ENCODE measurements around the gene NEK11. TPM values are rescaled to one million over a fixed set of nuclear protein-coding genes. Genes with fewer than 3 reads are reported as not detected.

NEK11 gene
- polyA plus RNA-seq, 1 of the 3 experiments (the other 2 are of a cell fraction) = 4.7 TPM

DNA sequence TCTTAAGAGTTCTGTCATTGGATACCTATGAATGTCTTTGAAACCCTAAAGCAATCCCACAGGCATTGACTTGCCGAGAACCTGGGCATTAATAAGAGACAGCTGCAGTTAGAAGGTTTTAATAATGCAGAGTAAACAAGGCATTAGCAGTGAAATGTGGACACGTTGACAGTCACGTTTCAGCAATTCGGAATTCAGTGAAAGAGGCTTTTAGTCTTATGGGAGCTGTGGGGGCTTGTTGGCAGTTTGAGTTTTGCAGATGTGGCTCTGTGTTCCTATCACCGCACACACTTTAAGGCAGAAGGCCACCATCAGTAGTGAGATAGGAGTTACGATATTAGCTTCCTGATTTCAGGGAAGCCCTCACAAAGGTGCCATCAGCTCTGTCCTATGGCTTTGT is 209.7 kb downstream of the NEK11 start (continued):
- TF ChIP-seq, protein P1, sequence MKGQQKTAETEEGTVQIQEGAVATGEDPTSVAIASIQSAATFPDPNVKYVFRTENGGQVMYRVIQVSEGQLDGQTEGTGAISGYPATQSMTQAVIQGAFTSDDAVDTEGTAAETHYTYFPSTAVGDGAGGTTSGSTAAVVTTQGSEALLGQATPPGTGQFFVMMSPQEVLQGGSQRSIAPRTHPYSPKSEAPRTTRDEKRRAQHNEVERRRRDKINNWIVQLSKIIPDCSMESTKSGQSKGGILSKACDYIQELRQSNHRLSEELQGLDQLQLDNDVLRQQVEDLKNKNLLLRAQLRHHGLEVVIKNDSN (IDR thresholded peaks at IDR 0.05; ENCODE audit: borderline replicate concordance, low read depth) = no peak

DNA sequence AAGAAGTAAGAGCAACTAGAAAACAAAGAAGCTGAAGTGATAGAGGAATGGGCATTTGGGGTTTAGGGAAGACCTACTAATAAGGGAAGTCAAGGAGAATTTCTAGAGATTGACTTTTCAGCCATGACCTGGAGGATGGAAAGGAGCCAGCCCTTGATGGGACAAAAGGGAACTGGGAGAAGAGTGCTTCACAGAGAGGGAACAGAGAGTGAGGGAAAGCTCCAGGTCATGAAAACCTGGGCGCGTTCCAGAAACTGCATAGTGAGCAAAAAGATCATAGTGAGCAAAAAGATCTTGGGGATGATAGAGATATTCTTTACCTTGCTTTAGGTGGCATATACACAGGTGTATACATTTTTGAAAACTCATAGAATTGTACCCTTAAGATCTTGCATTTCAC is 211.8 kb downstream of the NEK11 start:
- Histone ChIP-seq H3K27ac (ENCODE audit: low read depth in 2 of 2, low read length in 1 of 2) (no peak overlapping the region), H4K20me1 (ENCODE audit: insufficient read depth) (no peaks in the 10 kb centered on the region), H3K4me3 (ENCODE audit: low read depth in 2 of 2, low read length in 1 of 2) (no peak overlapping the region), H3K27me3 (ENCODE audit: insufficient read depth) (no peaks in the 10 kb centered on the region), H3K9me3 (no peaks in the 10 kb centered on the region), H3K79me2 (ENCODE audit: insufficient read depth) (no peaks in the 10 kb centered on the region), H3K9me2 (no peaks in the 10 kb centered on the region), H3K9ac (no peak overlapping the region), H3F3A (replicated peaks; ENCODE audit: insufficient read depth) (no peaks in the 10 kb centered on the region), H3K4me2 (no peak overlapping the region), H3K4me1 (ENCODE audit: control insufficient read depth in 1 of 2, insufficient read depth in 2 of 2, low read depth in 1 of 2, low read length in 1 of 2) (peaks cover 0 to 20% of the 10 kb centered on the region in 2 experiments; a peak in 2 of 4 replicates), H3K36me3 (replicated peaks in 1 of 2; ENCODE audit: control insufficient read depth in 1 of 2, insufficient read depth in 2 of 2, low read length in 1 of 2) (no peaks in the 10 kb centered on the region), H2AFZ (ENCODE audit: low read depth) (no peak overlapping the region)
- POLR2A ChIA-PET = no interaction called here
- CTCF ChIA-PET = interaction anchor here (1.1 to 2.4 kb wide), 2 partner anchors 184 to 796 kb away, joined by 3 to 7 read pairs; partner anchors contain the start of gene CPNE4
- TF ChIP-seq RFX5 (IDR thresholded peaks at IDR 0.05; ENCODE audit: low read length) = no peak
- TF ChIP-seq, protein P2, sequence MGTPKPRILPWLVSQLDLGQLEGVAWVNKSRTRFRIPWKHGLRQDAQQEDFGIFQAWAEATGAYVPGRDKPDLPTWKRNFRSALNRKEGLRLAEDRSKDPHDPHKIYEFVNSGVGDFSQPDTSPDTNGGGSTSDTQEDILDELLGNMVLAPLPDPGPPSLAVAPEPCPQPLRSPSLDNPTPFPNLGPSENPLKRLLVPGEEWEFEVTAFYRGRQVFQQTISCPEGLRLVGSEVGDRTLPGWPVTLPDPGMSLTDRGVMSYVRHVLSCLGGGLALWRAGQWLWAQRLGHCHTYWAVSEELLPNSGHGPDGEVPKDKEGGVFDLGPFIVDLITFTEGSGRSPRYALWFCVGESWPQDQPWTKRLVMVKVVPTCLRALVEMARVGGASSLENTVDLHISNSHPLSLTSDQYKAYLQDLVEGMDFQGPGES (IDR thresholded peaks at IDR 0.05; ENCODE audit: low read depth, low read length) = no peak
- no peak for TF ChIP-seq FOXM1 (IDR thresholded peaks at IDR 0.05; ENCODE audit: low read depth)
- TF ChIP-seq JUND (IDR thresholded peaks at IDR 0.05) = no peak
- TF ChIP-seq NRF1 (IDR thresholded peaks at IDR 0.05; ENCODE audit: low read depth, low read length) = no peak
- no peak for TF ChIP-seq MAX (IDR thresholded peaks at IDR 0.05; ENCODE audit: low read depth)
- no peak for DNase-seq
- 92% methylated on average over 2 of the region's 2 CpGs for WGBS (ENCODE audit: low lambda C conversion rate)

DNA sequence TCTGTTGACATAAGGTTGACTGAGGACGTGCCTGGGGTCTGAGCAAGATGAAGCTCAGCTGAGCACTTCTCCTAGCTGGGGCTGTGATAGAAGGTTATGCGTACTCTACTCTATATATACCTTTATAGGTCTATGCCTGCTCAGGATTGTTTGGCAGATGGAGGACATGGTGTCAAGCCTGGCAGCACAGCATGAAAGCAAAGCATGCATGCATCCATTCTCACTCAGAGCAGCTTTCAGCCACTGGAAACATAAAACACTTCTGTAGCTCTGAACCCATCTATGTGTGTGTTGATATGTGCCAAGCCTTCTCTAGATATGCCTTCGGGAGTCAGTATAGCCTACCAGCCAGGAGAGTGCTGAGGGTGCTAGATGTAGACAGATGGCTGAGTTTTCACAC is 212.6 kb downstream of the NEK11 start:
- no peaks in the 10 kb centered on the region for H3K36me3 ChIP-seq (replicated peaks in 1 of 2; ENCODE audit: control insufficient read depth in 1 of 2, insufficient read depth in 2 of 2, low read length in 1 of 2)
- H3K4me3 ChIP-seq (ENCODE audit: low read depth in 2 of 2, low read length in 1 of 2) = no peak overlapping the region
- no peaks in the 10 kb centered on the region for H3K79me2 ChIP-seq (ENCODE audit: insufficient read depth)
- H3K9me2 ChIP-seq = no peaks in the 10 kb centered on the region
- no peaks in the 10 kb centered on the region for H3K9me3 ChIP-seq
- peaks cover 0 to 16% of the 10 kb centered on the region in 2 experiments; a peak in 2 of 4 replicates for H3K4me1 ChIP-seq (ENCODE audit: control insufficient read depth in 1 of 2, insufficient read depth in 2 of 2, low read depth in 1 of 2, low read length in 1 of 2)
- H4K20me1 ChIP-seq (ENCODE audit: insufficient read depth) = no peaks in the 10 kb centered on the region
- no peak for DNase-seq
- H3K27me3 ChIP-seq (ENCODE audit: insufficient read depth) = no peaks in the 10 kb centered on the region
- no peak for TF ChIP-seq ELF1 (IDR thresholded peaks at IDR 0.05)
- no peak for TF ChIP-seq REST (IDR thresholded peaks at IDR 0.05; ENCODE audit: low read depth, low read length)
- TF ChIP-seq RCOR1 (IDR thresholded peaks at IDR 0.05; ENCODE audit: low read length) = no peak
- TF ChIP-seq SIN3A (IDR thresholded peaks at IDR 0.05; ENCODE audit: borderline replicate concordance, low read depth, low read length) = no peak
- no peak for TF ChIP-seq GABPA (IDR thresholded peaks at IDR 0.05; ENCODE audit: low read depth)
- TF ChIP-seq, protein P2 (IDR thresholded peaks at IDR 0.05; ENCODE audit: low read depth, low read length) = no peak
- no peak for TF ChIP-seq MXI1 (IDR thresholded peaks at IDR 0.05; ENCODE audit: low read depth, low read length)
- TF ChIP-seq EP300 (IDR thresholded peaks at IDR 0.05; ENCODE audit: borderline replicate concordance in 1 of 2, low read depth in 1 of 2, low read length in 1 of 2) = no peak
- TF ChIP-seq RFX5 (IDR thresholded peaks at IDR 0.05; ENCODE audit: low read length) = no peak
- TF ChIP-seq TEAD4 (IDR thresholded peaks at IDR 0.05; ENCODE audit: borderline replicate concordance, insufficient read depth) = no peak
- TF ChIP-seq YY1 (IDR thresholded peaks at IDR 0.05; ENCODE audit: low read depth) = no peak
- no peak for TF ChIP-seq TCF12 (IDR thresholded peaks at IDR 0.05)
- TF ChIP-seq PBX3 (IDR thresholded peaks at IDR 0.05) = no peak
- TF ChIP-seq MEF2A (IDR thresholded peaks at IDR 0.05; ENCODE audit: borderline replicate concordance, low read depth) = no peak
- TF ChIP-seq NRF1 (IDR thresholded peaks at IDR 0.05; ENCODE audit: low read depth, low read length) = no peak
- H2AFZ ChIP-seq (ENCODE audit: low read depth) = no peak overlapping the region
- H3K9ac ChIP-seq = no peak overlapping the region
- CTCF ChIA-PET = no interaction called here
- H3K4me2 ChIP-seq = no peak overlapping the region
- no peak overlapping the region for H3K27ac ChIP-seq (ENCODE audit: low read depth in 2 of 2, low read length in 1 of 2)
- 55% methylated on average over 2 of the region's 3 CpGs for WGBS (ENCODE audit: low lambda C conversion rate)
- no peaks in the 10 kb centered on the region for H3F3A ChIP-seq (replicated peaks; ENCODE audit: insufficient read depth)
- POLR2A ChIA-PET = no interaction called here

Data from SK-N-SH (cell line).